Amniotic stem cell (primary cell): ENCODE data around the gene PSMC2.
"Not testable (repeated sequence)": the region's sequence is repeated elsewhere in the genome, so short reads cannot be mapped to it uniquely, and the experiment has no call there.

Experiments
- DNase-seq: peaks from one replicate; lab custom pipeline; 2025; lab: John Stamatoyannopoulos, UW

Gene PSMC2

GRCh38 chr7:103379270-103379975, 32.0 kb downstream of the PSMC2 start:
- no peak for DNase-seq

GRCh38 chr7:103380395-103381191, 33.1 kb downstream of the PSMC2 start:
- no peak for DNase-seq

GRCh38 chr7:103381280-103382031, 34.0 kb downstream of the PSMC2 start:
- no peak for DNase-seq

GRCh38 chr7:103382032-103382402, 34.6 kb downstream of the PSMC2 start:
- no peak for DNase-seq

GRCh38 chr7:103387242-103387641, 39.8 kb downstream of the PSMC2 start:
- no peak for DNase-seq

- DNase-seq: no peak
Measured at GRCh38 chr7:103388469-103389140, 41.2 kb downstream of the PSMC2 start.

- no peak for DNase-seq
Measured at GRCh38 chr7:103389263-103389662, 41.8 kb downstream of the PSMC2 start.

- no peak for DNase-seq
Measured at GRCh38 chr7:103391150-103391549, 43.7 kb downstream of the PSMC2 start.

GRCh38 chr7:103391976-103392375, 44.5 kb downstream of the PSMC2 start:
- no peak for DNase-seq

GRCh38 chr7:103394566-103394965, 47.1 kb downstream of the PSMC2 start:
- DNase-seq: no peak

GRCh38 chr7:103395071-103395470, 47.6 kb downstream of the PSMC2 start:
- DNase-seq: no peak

- DNase-seq: no peak
Measured at GRCh38 chr7:103396471-103396870, 49.0 kb downstream of the PSMC2 start.

- no peak for DNase-seq
Measured at GRCh38 chr7:103398483-103399127, 51.2 kb downstream of the PSMC2 start.

- DNase-seq: not testable (repeated sequence)
Measured at GRCh38 chr7:103399687-103400086, 52.2 kb downstream of the PSMC2 start.

- not testable (repeated sequence) for DNase-seq
Measured at GRCh38 chr7:103405789-103406613, 58.6 kb downstream of the PSMC2 start.

- DNase-seq: no peak
Measured at GRCh38 chr7:103412151-103412550, 64.7 kb downstream of the PSMC2 start.

GRCh38 chr7:103413407-103413806, 66.0 kb downstream of the PSMC2 start:
- no peak for DNase-seq

- no peak for DNase-seq
Measured at GRCh38 chr7:103418241-103418640, 70.8 kb downstream of the PSMC2 start.
